ENCODE results near the gene FSTL3.
"Not testable (repeated sequence)": the region's sequence is repeated elsewhere in the genome, so short reads cannot be mapped to it uniquely, and the experiment has no call there.

The FSTL3 gene

GRCh38 chr19:676339-677105, at the start of gene FSTL3:
TSS of gene FSTL3 (plus strand) at chr19:676392. CDS start at chr19:676424, 32 bp downstream.
- no peak for DNase-seq

GRCh38 chr19:626566-626965, 49.6 kb upstream of the FSTL3 start:
- not testable (repeated sequence) for DNase-seq

- no peak for DNase-seq
Observed at GRCh38 chr19:628168-628567, 48.0 kb upstream of the FSTL3 start.

GRCh38 chr19:629515-629914, 46.7 kb upstream of the FSTL3 start:
- DNase-seq = not testable (repeated sequence)

DNA sequence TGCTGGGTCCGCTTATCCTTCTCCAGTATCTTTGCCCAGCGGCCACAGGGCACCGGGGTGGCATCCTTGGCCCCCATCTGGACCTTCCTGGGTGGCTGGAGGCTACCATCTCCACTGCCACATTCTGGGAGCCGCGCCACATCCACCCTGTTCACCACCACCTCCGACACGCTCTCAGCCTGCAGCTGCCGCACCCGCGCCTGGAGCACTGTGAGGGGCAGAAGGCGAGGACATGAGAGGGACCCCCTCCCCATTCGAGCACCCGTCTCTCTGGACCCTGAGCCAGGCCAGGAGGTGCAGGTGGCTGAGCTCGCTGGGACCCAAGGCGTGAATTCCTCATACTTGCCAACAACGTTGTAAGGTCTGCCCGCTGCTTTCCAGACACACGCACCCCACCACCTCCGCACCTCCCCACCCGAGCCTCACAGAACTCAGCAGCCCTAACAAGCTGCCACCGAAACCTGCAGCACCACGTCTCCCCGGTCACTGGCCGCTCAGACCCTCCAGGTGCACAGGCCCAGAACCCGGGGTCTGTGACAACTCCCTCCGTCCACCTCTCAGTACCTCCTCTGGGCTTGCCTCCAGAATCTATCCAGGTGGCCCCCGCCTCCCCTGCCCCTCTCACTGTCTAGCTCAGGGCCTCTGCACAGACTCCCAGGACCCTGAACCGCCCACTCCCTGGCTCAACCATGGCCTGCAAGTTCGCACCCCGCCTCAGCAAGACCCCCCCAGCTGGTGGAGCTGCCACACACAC, 46.1 kb upstream of the FSTL3 start:
- DNase-seq = no peak

DNA sequence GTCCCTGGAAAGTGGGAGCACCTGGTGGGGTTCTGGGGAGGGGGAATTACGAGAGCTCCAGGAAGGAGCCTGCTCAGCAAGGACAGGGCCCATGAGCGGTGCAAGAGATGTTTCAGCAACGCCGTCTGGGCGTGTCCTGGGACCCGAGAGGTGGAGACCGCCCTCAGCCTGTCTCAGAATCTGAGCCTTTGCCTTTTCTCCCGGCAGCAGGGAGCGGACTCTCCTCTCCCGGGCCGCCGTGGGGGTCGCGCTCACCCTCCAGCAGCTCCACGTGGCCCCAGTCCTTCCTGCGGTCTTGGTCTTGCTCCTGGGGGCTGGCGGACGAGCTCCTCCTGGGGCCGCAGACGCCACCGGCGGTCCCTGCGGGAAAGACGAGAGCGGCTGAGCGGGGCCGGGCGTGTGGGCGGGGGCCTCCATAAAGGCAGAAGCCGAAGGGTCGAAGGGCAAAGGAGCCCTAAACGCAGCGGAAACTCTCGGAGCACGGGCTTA, 43.6 kb upstream of the FSTL3 start:
- DNase-seq = no peak

DNA sequence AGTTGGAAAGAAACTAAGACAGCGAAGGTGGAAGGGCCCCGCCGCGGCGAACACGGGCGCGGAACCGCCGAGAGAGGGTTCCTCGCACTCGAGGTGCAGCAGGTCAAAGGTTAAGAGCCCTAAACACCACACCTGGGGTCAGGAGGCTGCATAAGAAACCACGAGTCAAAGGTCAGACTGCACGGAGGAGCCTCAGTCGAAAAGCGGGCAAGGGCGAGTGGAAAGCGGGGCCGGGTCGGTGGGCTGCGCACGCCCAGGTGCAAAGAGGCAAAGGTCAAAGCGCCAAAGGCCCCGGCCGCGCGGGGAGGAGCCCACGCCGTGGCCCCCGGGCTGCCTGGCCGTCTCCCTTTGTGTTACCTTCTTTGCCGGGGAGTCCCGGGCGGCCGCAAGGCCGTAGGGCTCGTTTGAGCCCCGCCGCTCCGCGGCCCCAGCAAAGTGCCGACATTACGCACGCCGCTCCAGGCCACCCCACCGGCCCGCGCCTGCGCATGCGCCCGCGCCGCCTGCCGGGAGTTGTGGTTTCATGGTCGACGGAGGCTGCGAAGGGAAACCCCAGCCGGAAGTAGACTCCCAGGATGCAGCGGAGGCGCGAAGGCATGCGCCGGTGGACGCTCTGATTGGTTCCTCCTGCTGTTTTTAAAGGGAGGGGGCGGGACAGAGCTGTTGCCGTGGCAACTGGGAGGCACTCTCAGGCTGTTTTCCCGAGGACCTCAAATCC, 43.0 kb upstream of the FSTL3 start, which contains the start of gene POLRMT:
TSS of gene POLRMT (minus strand) at position 470 of the 718 bp plus-strand sequence. CDS start at position 445, 25 bp downstream.
- DNase-seq = peak; percentile 86

DNA sequence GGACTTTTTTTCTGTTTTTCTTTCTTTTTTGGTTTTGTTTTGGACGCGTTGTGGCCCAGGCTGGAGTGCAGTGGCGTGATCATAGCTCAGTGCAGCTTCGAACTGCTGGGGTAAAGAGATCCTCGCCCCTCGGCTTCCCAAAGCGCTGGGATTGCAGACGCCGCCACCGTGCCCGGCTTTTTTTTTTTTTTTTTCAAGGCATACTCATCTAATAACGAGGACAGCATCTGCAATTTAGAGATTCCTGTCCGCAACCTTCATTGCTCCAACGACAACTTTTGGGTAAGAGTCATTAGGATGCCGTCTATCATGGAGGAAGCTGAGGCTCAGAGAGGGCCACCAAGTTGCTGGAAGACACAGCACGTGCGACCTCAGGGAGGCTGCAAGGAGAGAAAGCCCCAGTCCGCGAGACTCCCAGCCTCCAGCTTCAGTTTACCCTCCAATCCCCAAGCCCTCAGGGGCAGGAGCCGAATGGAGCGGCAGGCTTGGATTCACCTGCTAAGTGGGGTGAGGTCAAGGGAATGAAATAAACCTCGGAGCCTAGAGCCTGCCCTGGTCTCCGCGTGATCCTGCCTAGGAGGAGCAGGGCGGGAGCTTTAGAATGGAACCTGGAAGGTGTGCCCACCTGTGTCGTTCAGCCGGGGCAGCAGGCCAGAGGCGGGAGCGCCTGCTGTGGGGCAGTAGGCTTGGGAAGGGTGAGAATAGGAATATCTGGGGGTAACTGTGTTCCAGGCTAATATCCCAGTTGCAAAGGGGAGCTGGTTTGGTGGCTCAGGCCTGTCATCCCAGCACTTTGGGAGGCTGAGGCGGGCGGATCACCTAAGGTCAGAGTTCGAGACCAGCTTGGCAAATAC, 42.2 kb upstream of the FSTL3 start:
- no peak for DNase-seq

GRCh38 chr19:634975-635652, 41.1 kb upstream of the FSTL3 start:
- DNase-seq = no peak

- DNase-seq = no peak
Observed at GRCh38 chr19:638906-639252, 37.3 kb upstream of the FSTL3 start.

DNA sequence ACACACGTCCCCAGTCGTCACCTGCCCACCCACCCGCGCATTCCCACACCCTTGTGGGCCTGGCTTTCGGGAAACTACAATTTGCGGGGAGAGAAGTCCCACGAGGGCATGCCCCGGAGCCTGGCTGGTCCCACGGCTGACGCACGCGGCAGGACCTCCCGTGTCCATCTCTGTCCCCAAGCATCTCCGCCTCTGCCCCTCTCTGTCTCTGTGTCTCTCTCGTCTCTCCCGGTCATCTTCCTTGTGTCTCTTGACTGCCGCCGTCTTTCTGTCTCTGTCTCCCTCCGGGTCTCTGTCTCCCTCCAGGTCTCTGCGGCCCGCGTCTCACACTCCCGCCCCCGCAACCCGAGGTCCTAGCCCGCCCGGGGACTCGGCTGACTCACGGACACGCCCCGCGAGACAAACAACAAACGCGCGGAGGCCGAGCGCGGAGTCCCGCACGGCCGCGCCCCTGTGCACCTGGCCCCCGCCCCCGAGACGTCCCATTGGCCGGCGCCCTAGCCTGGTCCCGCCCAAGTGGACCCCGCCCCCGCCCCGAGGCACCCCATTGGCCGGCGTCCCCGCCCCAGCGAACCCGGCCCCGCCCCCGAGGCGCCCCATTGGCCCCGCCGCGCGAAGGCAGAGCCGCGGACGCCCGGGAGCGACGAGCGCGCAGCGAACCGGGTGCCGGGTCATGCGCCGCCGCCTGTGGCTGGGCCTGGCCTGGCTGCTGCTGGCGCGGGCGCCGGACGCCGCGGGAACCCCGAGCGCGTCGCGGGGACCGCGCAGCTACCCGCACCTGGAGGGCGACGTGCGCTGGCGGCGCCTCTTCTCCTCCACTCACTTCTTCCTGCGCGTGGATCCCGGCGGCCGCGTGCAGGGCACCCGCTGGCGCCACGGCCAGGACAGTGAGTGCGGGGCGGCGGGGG, 36.7 kb upstream of the FSTL3 start, which contains the start of gene FGF22:
TSS of gene FGF22 (plus strand) at position 627 of the 908 bp plus-strand sequence. CDS start at position 674, 47 bp downstream.
- no peak for DNase-seq

DNA sequence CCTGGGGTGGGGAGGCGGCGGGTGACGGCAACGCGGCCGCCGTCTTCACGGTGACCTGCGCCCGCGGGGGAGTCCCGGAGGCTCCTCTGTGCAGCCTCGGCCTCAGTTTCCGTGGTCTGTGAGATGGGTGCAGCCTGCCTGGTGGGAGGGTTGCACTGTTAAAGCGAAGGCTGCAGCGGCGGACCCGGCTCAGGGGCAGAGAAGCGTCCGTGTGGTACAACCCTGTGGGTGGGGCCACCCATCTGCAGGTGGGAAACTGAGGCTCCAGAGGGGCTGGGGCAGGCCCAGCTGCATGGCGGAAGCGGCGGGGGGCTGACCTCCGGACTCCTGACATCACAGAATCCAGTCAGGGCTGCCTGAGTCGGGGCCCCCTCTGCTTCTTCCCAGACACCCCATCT, 36.0 kb upstream of the FSTL3 start:
- DNase-seq = no peak

GRCh38 chr19:640606-641189, 35.5 kb upstream of the FSTL3 start:
- DNase-seq = no peak

- no peak for DNase-seq
Observed at GRCh38 chr19:641702-642101, 34.5 kb upstream of the FSTL3 start.

- no peak for DNase-seq
Observed at GRCh38 chr19:642767-643727, 33.1 kb upstream of the FSTL3 start.

GRCh38 chr19:643736-644135, 32.5 kb upstream of the FSTL3 start:
- no peak for DNase-seq

GRCh38 chr19:644363-644762, 31.8 kb upstream of the FSTL3 start:
- no peak for DNase-seq

GRCh38 chr19:644789-645188, 31.4 kb upstream of the FSTL3 start:
- no peak for DNase-seq

Data from NCI-H187 treated with DMSO at 0.1 percent for 48 hours (cell line).